HepG2 (cell line): ENCODE measurements around the gene HPS3. TPM values are rescaled to one million over a fixed set of nuclear protein-coding genes. Genes with fewer than 3 reads are reported as not detected.

Experiments used
- AGO1 ChIP-seq: fragments of 200-400 bp; formaldehyde crosslinking; IDR thresholded peaks from 2 replicates; pipeline ENCODE4 v1.6.1; 2017; ENCODE audit warnings: mild to moderate bottlenecking, low read depth, low read length, moderate library complexity; ENCODE audit not compliant: poor library complexity, severe bottlenecking
- AGO2 ChIP-seq: fragments of 200-400 bp; formaldehyde crosslinking; optimal IDR thresholded peaks from 2 replicates; pipeline ENCODE3; 2017; ENCODE audit warnings: mild to moderate bottlenecking, low read depth, low read length, moderate library complexity
- ATAD3A ChIP-seq: sonication (generic); formaldehyde crosslinking; IDR thresholded peaks from 2 replicates; pipeline ENCODE4 v1.4.0; 2020; ENCODE audit warnings: missing genetic modification reagents
- CBFB ChIP-seq: sonication (generic); formaldehyde crosslinking; IDR thresholded peaks from 2 replicates; pipeline ENCODE4 v1.4.0; 2020; ENCODE audit warnings: missing genetic modification reagents
- CBX1 ChIP-seq: IDR thresholded peaks from one replicate; pipeline ENCODE4 v1.6.1; 2016; ENCODE audit warnings: antibody characterized with exemption, low read depth
- CREB1 ChIP-seq, 2 experiments: fragments of 450-650 bp in 1 of 2; IDR thresholded peaks; 2 replicates each; pipeline ENCODE4 v1.6.1; 2016 to 2017; ENCODE audit warnings: control low read depth in 1 of 2, mild to moderate bottlenecking in 1 of 2, missing compliant biosample characterization in 1 of 2, missing genetic modification characterization in 1 of 2
- HIVEP1 ChIP-seq: sonication (generic); formaldehyde crosslinking; IDR thresholded peaks from 2 replicates; pipeline ENCODE4 v1.4.0; 2020; ENCODE audit warnings: mild to moderate bottlenecking, missing genetic modification reagents
- HMGA1 ChIP-seq: sonication (generic); formaldehyde crosslinking; conservative IDR thresholded peaks from 2 replicates; pipeline ENCODE4 v1.4.0; 2020; ENCODE audit warnings: missing genetic modification reagents
- ISL2 ChIP-seq: sonication (generic); formaldehyde crosslinking; IDR thresholded peaks from 2 replicates; pipeline ENCODE4 v1.5.0; 2020; ENCODE audit warnings: missing genetic modification reagents
- KDM3A ChIP-seq: IDR thresholded peaks from 2 replicates; pipeline ENCODE4 v1.6.1; 2018; ENCODE audit warnings: low read depth, missing compliant biosample characterization
- MEF2D ChIP-seq: sonication (generic); formaldehyde crosslinking; IDR thresholded peaks from 2 replicates; pipeline ENCODE4 v1.5.1; 2020; ENCODE audit warnings: mild to moderate bottlenecking, missing genetic modification reagents
- MXD4 ChIP-seq: IDR thresholded peaks from 2 replicates; pipeline ENCODE4 v1.6.1; 2016; ENCODE audit warnings: mild to moderate bottlenecking, missing biosample characterization, missing genetic modification reagents
- NR1H2 ChIP-seq: sonication (generic); formaldehyde crosslinking; IDR thresholded peaks from 2 replicates; pipeline ENCODE4 v1.8.1; 2022; ENCODE audit warnings: low read depth, missing genetic modification reagents, borderline replicate concordance
- PRMT3 ChIP-seq: sonication (generic); formaldehyde crosslinking; IDR thresholded peaks from 2 replicates; pipeline ENCODE4 v1.8.1; 2022; ENCODE audit warnings: low read depth, mild to moderate bottlenecking, moderate library complexity, missing genetic modification reagents, borderline replicate concordance
- RFX1 ChIP-seq: fragments of 450-650 bp; IDR thresholded peaks from 2 replicates; pipeline ENCODE4 v1.6.1; 2017
- TAF15 ChIP-seq: fragments of 200-400 bp; formaldehyde crosslinking; IDR thresholded peaks from one replicate; pipeline ENCODE4 v1.6.1; 2018; ENCODE audit warnings: mild to moderate bottlenecking, low read depth, low read length; ENCODE audit not compliant: poor library complexity, severe bottlenecking
- TCF7 ChIP-seq: sonication (generic); IDR thresholded peaks from 2 replicates; pipeline ENCODE4 v1.6.1; 2016; ENCODE audit warnings: antibody characterized with exemption, low read depth
- ZBTB26 ChIP-seq: IDR thresholded peaks from 2 replicates; pipeline ENCODE4 v1.6.1; 2016; ENCODE audit warnings: missing compliant biosample characterization, missing genetic modification reagents, borderline replicate concordance
- ZNF101 ChIP-seq: sonication (generic); formaldehyde crosslinking; IDR thresholded peaks from 2 replicates; pipeline ENCODE4 v1.4.0; 2020; ENCODE audit warnings: mild to moderate bottlenecking, low read depth, missing genetic modification reagents, borderline replicate concordance
- ZNF18 ChIP-seq: sonication (generic); formaldehyde crosslinking; IDR thresholded peaks from 2 replicates; pipeline ENCODE4 v1.8.0; 2022; ENCODE audit warnings: mild to moderate bottlenecking, missing genetic modification reagents; ENCODE audit not compliant: insufficient replicate concordance
- ZNF274 ChIP-seq: sonication (generic); formaldehyde crosslinking; IDR thresholded peaks from 2 replicates; pipeline ENCODE4 v1.5.1; 2020; ENCODE audit warnings: mild to moderate bottlenecking, missing genetic modification reagents
- ZNF510 ChIP-seq: sonication (generic); formaldehyde crosslinking; IDR thresholded peaks from 2 replicates; pipeline ENCODE4 v1.4.0; 2020; ENCODE audit warnings: low read depth, mild to moderate bottlenecking, missing genetic modification reagents
- ZNF614 ChIP-seq: IDR thresholded peaks from 2 replicates; pipeline ENCODE4 v1.6.1; 2018; ENCODE audit warnings: missing biosample characterization, missing genetic modification reagents, inconsistent platforms, borderline replicate concordance
- ZNF790 ChIP-seq: sonication (generic); formaldehyde crosslinking; IDR thresholded peaks from 2 replicates; pipeline ENCODE4 v1.8.0; 2022; ENCODE audit warnings: missing genetic modification reagents, mild to moderate bottlenecking, borderline replicate concordance
- ZNF850 ChIP-seq: sonication (generic); formaldehyde crosslinking; conservative IDR thresholded peaks from 2 replicates; pipeline ENCODE4 v1.9.0; 2021; ENCODE audit warnings: mild to moderate bottlenecking, missing genetic modification reagents
- polyA plus RNA-seq, 8 experiments: library from polyadenylated mRNA; depleted of rRNA in 3 of 8; stranded (reverse) in 7 of 8; unstranded in 1 of 8; fragments of >200 nt; fragmentation: Illumina TruSeq in 4 of 8; extraction: Trizol in 4 of 8; gene quantifications; 2 replicates each; pipeline versions ENCODE4 v1.2.1 to v1.2.3, GENCODE V29; 2011 to 2016; ENCODE audit warnings: low read depth in 4 of 8, missing spikeins in 1 of 8, mixed read lengths in 1 of 8; ENCODE audit not compliant: insufficient read depth in 1 of 8
- total RNA-seq, 5 experiments: library from RNA; depleted of rRNA; stranded (reverse); fragments of >200 nt; fragmentation: Illumina TruSeq; extraction: Trizol; gene quantifications; 2 replicates each; pipeline ENCODE4 v1.2.3, GENCODE V29; 2016; ENCODE audit warnings: low read depth in 1 of 5
- TF ChIP-seq, protein P1 (sequence below): sonication (generic); formaldehyde crosslinking; IDR thresholded peaks from 2 replicates; pipeline ENCODE4 v1.9.0; 2022; ENCODE audit warnings: missing genetic modification reagents, mild to moderate bottlenecking, borderline replicate concordance
- TF ChIP-seq, protein P2 (sequence below): sonication (generic); formaldehyde crosslinking; IDR thresholded peaks from 2 replicates; pipeline ENCODE4 v1.8.0; 2022; ENCODE audit warnings: missing genetic modification reagents, mild to moderate bottlenecking, inconsistent platforms, borderline replicate concordance

Gene HPS3
- total and polyA plus RNA-seq, 2 of the 13 experiments (the other 11 are each of a cell fraction or from before 2014, with no cell fraction given), result 9.5 to 18.9 TPM

GRCh38 chr3:149214702-149215101 lies 85.3 kb downstream of the HPS3 start (continued):
- TF ChIP-seq CBX1, result no peak
- no peak for TF ChIP-seq ZNF274 (CRISPR knock-in tag)
- TF ChIP-seq NR1H2 (CRISPR knock-in tag), result no peak
- peak; percentile 73 for TF ChIP-seq TCF7
- TF ChIP-seq ZNF510 (CRISPR knock-in tag), result no peak
- no peak for TF ChIP-seq AGO2
- TF ChIP-seq TAF15, result no peak
- TF ChIP-seq AGO1, result no peak
- TF ChIP-seq MEF2D (CRISPR knock-in tag), result no peak
- no peak for TF ChIP-seq CREB1 (IDR thresholded peaks at IDR 0.05)
- peak; percentile 74 for TF ChIP-seq CREB1 (CRISPR knock-in tag; IDR thresholded peaks at IDR 0.05)
- no peak for TF ChIP-seq RFX1
- TF ChIP-seq HMGA1, result no peak
- TF ChIP-seq, protein P1, sequence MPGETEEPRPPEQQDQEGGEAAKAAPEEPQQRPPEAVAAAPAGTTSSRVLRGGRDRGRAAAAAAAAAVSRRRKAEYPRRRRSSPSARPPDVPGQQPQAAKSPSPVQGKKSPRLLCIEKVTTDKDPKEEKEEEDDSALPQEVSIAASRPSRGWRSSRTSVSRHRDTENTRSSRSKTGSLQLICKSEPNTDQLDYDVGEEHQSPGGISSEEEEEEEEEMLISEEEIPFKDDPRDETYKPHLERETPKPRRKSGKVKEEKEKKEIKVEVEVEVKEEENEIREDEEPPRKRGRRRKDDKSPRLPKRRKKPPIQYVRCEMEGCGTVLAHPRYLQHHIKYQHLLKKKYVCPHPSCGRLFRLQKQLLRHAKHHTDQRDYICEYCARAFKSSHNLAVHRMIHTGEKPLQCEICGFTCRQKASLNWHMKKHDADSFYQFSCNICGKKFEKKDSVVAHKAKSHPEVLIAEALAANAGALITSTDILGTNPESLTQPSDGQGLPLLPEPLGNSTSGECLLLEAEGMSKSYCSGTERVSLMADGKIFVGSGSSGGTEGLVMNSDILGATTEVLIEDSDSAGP (CRISPR knock-in tag), result no peak
- TF ChIP-seq, protein P2, sequence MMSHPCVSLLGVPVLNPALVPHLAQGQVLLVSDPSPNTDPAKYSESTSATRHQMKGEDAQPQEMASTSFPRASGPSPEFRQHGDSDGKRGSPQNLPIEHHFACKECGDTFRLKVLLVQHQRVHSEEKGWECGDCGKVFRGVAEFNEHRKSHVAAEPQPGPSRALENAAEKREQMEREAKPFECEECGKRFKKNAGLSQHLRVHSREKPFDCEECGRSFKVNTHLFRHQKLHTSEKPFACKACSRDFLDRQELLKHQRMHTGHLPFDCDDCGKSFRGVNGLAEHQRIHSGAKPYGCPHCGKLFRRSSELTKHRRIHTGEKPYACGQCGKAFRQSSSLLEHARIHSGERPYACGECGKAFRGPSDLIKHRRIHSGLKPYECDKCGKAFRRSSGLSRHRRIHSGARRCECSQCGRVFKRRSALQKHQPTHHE (CRISPR knock-in tag), result no peak
- TF ChIP-seq ISL2 (CRISPR knock-in tag), result peak; percentile 91
- 0 out of 2 replicates have a peak, but pooled peaks have one; percentile 28 for TF ChIP-seq MXD4
- no peak for TF ChIP-seq ZNF101
- TF ChIP-seq ZNF790 (CRISPR knock-in tag), result no peak
- TF ChIP-seq ZBTB26 (CRISPR knock-in tag), result no peak
- TF ChIP-seq KDM3A, result 0 out of 2 replicates have a peak, but pooled peaks have one; percentile 22
- no peak for TF ChIP-seq ZNF850 (CRISPR knock-in tag)
- no peak for TF ChIP-seq PRMT3
- TF ChIP-seq ATAD3A (CRISPR knock-in tag), result no peak
- TF ChIP-seq CBFB (CRISPR knock-in tag), result 0 out of 2 replicates have a peak, but pooled peaks have one; percentile 36
- TF ChIP-seq HIVEP1 (CRISPR knock-in tag), result no peak
- peak; percentile 69 for TF ChIP-seq ZNF614 (CRISPR knock-in tag)
- TF ChIP-seq ZNF18 (CRISPR knock-in tag), result peak; percentile 74
